Embryonic facial prominence (tissue), 1 donor: ENCODE data around the gene COL6A2.
"Not testable (repeated sequence)": the region's sequence is repeated elsewhere in the genome, so short reads cannot be mapped to it uniquely, and the experiment has no call there.

Experiments used
- DNase-seq: peaks from one replicate; pipeline ENCODE4 v3.0.0-alpha.2; 2016; ENCODE audit errors: extremely low spot score

The COL6A2 gene

DNA sequence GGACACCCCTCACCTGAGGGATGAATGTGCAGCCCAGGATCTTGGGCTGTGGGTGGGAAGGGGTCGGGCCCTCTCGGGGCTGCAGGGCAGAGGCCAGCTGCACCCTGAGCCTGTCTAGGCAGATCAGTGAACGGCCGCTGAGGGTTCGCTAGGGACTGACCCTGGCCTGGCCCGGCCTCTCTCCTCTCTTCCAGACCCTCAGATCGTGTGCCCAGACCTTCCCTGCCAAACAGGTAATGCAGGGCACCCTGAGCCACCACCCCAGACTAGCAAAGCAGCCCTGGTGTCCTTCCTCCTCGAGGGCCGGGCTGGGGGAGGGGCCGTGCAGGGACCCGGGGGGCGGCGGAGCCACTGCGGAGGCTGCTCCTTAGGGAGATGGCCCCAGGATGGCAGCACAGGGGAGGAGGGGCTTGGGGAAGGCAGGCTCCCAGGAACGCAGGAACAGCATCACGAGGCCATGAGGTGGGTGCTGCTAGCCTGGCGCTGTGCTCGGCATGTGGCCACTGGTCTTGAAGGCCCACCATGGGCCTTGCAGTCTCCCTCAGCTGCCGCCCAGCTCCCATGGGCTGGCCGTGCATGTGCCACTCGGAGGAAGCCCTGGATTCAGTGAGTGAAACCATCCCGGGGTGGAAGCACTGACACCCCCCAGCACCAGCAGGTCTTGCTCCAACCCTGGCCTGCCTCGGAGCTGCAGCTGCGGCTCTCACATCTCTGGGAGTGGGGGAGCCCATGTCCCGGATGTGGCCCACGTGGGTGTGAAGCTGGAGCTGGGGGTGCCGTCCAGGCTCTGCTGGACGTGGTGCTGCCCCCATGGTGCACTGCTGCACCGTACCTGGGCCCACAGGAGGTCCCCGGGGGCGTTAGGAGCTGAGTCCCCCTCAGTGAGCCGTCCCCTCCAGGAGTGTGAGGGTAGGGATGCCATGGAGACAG is 28.7 kb downstream of the COL6A2 start:
- DNase-seq: no peak

DNA sequence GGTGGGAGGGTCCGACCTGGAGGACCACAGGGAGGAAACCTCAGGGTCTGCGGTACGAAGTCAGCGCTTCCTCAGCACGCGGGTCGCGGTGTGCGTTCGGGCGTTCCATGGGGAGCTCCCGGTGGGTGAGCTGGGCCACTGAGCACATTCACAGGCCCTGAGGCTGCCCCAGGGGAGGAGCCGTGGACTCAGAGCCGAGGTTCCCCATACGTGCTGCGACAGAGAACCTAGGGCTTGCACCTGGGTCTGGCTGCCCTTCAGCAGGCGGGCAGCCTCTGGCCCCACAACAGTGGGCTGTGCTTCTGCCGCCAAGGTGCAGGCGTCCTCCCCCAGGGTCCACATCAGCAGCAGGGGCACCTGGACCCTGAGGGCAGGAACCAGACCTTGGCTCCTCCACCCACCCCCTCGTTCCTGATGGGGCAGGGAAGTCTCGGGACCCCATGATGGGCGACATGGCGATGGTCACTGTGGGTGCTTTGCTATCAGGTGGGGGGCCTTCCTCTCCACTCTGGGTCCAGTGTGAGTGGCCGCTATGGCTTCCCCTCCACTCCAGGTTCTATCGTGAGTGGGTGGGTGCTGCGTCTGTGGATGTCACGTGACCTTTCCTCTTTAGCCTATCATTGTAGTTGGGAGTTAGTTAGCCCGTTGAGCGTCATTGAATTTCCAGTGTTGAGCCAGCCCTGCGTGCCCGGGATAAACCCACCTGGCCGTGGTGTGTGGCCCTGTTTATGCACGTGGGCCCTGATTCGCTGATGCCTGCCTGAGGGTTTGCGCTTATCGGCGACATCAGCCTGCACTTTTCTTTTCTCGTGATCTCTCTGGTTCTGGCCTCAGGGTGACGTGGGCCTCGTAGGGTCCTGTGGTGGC is 29.6 kb downstream of the COL6A2 start:
- DNase-seq: no peak

DNA sequence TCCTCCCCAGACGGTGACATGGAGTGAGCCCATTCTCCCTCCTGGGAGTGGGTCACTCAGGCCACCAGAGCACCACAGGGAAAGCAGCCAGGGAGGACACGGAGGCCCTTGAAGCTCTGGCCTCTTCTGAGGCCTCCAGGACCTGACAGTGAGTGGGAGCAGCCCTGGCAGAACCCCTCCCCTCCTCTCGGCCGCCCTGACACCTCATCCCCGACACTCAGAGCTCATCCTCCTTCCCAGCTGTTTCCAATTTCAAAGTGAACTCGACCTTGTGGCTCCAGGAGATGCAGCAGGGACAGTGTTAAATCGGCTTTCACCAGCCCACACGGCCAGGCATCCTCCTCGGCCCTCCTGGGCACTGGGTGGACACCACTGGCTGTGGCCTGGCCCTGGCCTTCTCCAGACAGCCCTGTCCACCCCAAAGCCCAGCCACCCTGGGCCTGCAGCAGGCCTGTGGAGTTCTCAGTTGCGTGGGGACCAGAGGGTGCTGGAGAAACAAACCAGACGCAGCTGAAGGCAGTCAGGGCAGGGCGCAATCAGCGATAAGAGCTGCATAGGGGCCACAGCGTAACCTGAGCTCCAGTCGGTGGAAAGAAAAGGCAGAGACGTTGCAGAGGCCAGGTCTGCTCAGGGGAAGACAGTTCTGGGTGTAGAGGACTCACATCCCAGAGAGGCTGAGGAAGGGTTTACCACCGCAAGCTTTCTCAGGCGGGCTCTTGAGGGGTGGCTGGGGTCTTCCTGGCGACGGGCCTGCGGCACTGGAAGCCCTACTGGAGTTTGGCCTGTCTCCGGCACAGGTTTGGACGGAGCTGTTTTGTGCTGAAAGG is 30.4 kb downstream of the COL6A2 start:
- DNase-seq: no peak

DNA sequence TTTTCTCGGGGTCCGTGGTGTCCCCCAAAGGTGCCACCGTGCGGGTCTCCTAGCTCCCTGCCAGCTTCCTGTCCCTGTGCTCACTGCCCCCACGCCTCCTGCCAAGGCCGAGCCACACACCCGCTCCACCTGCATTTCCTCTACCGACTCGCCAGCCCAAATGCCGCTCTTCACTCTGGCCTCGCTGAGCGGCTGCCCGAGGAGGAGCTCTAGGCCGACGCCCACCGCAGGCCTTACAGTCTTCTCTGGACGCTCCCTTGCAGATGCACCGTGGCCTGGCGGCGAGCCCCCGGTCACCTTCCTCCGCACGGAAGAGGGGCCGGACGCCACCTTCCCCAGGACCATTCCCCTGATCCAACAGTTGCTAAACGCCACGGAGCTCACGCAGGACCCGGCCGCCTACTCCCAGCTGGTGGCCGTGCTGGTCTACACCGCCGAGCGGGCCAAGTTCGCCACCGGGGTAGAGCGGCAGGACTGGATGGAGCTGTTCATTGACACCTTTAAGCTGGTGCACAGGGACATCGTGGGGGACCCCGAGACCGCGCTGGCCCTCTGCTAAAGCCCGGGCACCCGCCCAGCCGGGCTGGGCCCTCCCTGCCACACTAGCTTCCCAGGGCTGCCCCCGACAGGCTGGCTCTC is 31.1 kb downstream of the COL6A2 start:
- no peak for DNase-seq

DNA sequence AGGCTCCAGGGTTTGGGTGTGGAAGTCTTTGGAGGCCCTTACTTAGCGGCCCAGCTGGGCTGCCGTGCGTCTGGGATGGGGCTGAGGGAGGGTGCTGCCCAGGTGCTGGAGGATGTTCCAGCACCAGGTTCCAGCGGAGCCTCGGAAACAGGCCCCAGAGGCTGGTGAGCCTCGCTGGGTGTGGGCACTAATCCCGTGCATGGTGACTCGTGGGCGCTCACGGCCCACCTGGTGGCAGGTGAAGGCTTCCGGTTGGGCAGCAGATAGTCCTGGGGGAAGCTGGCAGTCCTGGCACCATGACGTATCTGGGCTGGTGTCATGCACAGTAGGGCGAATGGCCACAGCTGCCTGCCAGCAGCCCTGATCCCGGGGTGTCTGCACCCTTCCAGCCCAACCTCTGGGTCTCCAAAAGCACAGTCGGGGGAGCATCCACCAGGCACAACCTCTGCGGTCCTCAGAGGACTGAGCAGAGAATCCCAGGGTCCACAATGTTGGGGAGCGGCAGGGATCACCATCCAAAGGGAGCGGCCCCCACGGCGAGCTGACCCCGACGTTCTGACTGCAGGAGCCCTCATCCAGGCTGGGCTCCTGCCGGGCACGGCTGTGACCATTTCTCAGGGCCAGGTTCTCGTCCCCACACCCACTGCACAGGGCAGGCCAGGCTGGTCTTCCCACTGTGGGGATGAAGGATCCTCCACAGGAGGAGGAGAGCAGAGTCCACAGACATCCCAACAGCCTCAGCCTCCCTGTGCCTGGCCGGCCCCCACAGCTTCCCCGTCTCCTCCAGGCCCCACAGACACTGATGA is 32.1 kb downstream of the COL6A2 start:
- DNase-seq: no peak

DNA sequence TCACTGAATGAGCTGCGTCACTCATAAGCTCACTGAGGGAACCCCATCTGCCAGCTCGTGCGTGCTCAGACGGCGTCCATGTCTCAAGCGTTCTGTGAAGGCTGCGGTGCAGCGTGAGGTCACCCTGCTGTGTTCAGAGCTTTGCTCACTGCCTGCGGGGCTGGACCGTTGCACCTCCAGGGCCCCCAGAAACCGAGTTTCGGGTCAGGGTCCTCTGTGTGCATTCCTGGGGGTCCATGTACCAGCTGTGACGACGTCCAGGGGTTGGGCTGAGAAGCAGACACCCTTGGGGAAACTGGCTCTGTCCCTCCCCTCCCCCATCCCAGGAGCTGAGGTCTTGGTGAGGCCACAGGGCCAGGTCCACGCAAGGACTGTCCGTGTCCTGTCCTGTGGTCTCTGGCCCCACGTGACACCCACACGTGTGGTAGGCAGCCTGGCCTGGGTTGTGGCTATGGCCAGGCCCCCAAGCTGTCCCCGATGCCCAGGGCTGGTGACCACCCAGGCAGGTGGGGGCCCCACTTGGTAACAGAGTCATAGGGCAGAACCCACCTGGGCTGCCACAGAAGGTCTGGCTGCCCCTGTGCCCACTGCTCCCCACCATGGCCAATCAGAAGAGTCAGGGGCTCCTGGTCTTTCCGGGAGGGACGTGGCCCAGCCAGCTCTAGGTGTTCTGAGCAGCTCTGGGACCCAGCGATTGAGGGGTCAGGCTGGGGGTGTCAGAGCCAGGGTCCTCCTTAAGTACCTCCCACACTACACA is 33.1 kb downstream of the COL6A2 start:
- DNase-seq: no peak

DNA sequence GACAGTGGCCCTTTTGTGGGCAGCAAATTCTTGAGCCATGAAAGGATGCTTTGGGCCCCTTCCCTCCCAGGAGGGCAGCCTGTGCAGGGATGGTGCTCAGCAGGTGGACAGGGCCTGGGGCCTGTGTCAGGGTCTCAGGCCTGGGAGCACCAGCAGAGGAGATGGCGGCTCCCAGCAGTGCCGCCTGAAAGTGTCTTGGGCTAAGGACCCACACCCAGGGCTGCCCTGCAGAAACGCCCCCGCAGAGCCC is 33.6 kb downstream of the COL6A2 start:
- DNase-seq: no peak

DNA sequence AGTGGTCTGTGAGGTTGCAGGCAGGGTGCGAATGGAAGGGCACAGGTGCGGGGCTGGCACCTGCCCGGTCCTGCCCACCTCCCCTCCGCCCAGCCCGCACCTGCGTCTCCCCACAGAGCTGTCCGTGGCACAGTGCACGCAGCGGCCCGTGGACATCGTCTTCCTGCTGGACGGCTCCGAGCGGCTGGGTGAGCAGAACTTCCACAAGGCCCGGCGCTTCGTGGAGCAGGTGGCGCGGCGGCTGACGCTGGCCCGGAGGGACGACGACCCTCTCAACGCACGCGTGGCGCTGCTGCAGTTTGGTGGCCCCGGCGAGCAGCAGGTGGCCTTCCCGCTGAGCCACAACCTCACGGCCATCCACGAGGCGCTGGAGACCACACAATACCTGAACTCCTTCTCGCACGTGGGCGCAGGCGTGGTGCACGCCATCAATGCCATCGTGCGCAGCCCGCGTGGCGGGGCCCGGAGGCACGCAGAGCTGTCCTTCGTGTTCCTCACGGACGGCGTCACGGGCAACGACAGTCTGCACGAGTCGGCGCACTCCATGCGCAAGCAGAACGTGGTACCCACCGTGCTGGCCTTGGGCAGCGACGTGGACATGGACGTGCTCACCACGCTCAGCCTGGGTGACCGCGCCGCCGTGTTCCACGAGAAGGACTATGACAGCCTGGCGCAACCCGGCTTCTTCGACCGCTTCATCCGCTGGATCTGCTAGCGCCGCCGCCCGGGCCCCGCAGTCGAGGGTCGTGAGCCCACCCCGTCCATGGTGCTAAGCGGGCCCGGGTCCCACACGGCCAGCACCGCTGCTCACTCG is 34.1 kb downstream of the COL6A2 start:
- no peak for DNase-seq

DNA sequence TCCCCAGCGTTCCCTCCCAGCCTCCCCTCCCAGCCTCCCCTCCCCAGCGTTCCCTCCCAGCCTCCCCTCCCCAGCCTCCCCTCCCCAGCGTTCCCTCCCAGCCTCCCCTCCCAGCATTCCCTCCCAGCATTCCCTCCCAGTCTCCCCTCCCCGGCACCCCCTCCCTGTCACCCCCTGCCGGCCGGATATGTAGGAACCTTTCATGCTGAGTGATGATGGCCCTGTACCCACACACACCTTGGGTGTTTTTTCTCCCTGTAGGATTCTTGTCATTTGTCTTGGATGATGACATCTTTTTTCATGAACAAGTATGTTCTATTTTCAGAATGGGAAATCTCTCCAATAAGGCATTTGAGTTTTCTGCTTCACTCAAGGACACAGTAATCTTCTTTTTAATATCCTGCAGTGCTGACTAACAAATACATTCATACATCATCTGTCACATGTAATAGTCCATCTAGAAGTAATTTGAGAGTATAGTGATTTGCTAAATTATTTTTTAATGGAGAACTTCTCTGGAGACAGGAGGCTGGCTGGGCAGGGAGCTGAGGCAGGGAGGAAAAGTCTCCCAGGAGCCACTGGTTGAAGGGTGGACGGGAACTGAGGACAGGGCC is 38.0 kb downstream of the COL6A2 start:
- no peak for DNase-seq

DNA sequence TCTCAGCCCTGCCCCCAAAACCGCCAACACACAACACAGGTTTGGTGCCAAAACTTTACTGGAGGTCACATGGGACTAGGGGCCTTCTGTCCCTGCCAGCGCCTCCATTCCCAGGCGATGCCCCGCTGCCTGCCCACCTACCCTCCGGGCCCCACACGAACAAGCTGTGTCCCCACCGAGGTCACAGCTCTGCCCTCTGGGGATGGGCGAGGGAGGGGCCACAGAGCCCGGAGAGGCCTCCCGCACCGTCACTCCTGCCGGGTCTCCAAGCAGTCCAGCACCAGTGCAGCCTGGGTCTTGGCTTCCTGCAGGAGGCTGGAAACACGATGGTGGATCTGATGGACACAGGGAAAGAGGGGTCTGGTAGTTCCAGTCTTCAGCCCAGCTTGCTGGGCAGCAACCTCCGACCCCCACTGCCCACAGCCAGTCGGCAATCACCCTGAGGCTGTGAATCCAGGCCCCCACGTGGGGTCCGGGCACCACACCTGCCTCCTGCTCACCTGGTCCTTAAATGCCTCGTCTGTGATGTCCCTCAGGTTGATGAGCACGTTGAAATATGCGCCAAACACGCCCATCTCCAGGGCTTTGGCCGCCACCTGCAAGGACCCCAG is 38.9 kb downstream of the COL6A2 start:
- DNase-seq: no peak

DNA sequence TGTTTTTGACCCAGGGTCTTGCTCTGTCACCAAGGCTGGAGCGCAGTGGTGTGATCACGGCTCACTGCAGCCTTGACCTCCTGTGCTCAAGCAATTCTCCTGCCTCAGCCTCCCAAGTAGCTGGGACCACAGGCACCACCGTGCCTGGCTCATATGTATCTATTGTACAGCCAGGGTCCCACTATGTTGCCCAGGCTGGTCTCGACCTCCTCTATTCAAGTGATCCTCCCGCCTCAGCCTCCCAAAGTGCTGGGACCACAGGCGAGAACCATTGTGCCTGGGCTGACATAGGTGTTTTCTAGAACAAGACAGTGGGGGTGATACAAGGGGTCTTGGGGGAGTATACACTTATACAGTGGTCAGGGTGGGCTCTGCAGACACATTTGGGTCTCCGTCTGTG is 40.0 kb downstream of the COL6A2 start:
- no peak for DNase-seq

DNA sequence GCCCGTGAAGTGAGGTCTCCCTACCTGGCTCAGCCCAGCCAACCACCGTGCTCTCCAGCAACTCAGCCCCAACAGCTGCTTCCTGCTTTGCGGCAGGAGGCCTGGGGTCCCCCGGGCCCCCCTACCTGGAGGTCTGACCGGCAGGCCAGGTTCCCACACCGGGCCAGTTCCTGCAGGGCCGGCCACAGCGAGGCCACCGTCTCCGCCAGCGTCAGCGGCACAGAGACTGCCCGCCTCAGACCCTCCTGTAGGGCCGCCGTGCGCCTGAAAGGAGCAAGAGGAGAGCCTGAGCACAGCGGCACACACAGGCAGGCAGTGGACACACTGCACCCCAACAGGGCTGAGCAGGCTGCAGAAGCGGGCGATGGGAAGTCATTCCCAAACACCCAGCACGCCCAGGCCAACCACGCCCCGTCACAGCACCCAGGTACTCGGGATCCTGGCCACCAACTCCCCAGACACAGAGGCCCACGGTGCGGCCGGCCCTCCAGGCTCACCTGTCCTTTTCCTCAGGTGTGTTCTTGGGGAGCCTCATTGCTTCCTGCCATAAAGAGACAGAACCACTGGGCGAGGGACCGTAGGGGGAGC is 40.6 kb downstream of the COL6A2 start:
- DNase-seq: no peak

DNA sequence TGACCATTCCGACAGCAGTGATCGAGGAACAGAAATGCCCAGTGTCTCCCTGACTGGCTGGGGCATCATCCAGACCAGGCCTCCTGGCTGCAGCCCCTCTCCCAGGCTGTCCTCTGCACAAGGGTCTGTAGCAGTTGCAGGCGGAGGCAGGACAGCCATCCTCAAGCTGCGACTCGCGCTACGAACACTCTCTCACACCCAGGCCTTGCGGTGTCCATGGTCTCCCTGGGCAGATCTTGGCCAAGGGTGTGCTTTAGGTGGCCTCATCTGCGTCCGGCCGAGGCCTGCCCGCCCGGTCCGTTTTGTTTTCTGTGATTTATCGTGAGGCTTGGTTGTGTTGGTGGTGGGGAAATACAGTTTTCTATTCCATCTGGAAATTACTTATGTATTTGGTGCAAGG is 41.8 kb downstream of the COL6A2 start:
- DNase-seq: no peak

DNA sequence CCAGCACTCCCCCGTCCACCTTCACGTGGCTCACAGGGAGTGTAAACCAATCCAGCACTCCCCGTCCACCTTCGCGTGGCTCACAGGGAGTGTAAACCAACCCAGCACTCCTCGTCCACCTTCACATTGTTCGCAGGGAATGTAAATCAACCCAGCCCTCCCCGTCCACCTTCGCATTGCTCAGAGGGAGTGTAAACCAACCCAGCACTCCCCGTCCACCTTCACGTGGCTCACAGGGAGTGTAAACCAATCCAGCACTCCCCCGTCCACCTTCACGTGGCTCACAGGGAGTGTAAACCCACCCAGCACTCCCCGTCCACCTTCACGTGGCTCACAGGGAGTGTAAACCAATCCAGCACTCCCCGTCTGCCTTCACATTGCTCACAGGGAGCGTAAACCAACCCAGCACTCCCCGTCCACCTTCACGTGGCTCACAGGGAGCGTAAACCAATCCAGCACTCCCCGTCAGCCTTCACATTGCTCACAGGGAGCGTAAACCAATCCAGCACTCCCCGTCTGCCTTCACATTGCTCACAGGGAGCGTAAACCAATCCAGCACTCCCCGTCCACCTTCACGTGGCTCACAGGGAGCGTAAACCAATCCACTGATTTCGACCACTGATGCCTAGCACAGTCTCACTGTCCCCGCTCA is 42.6 kb downstream of the COL6A2 start:
- DNase-seq: not testable (repeated sequence)

DNA sequence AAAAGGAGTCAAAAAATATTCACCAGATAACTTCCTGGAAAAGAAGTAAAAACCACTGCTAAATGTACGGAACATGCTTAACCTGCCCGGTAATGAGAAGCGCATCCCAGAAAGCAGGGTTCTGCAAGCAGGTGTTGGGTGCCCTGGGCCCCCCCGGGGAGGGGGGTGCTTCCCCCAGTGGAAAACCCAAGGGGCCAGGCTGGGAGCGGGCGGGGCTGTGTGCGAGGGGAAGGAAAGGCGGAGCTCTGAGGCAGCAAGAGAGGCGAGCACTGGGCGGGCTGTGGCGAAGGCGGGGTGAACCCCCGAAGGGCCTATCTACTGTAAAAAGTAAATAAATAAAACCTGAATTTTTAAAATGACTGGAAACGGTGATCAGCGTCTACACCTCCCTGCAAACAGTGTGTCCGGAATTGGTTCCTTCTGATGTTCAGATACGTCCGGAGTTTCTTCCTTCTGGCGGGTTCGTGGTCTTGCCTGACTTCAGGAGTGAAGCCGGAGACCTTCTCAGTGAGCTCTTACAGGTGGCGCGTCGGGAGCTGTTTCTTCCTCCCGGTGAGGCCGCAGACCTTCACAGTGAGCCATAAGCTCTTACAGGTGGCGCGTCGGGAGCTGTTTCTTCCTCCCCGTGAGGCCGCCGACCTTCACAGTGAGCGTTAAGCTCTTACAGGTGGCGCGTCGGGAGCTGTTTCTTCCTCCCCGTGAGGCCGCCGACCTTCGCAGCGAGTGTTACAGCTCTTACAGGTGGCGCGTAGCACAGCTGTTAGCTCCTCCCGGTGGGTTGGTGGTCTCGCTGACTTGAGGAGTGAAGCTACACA is 44.1 kb downstream of the COL6A2 start:
- DNase-seq: no peak
